HepG2 (cell line): Measurements from ENCODE around the gene HSF4. TPM values are rescaled to one million over a fixed set of nuclear protein-coding genes. Genes with fewer than 3 reads are reported as not detected.
A peak's percentile ranks its signal among the peaks of the same experiment; 100 is the strongest.

Experiments
- ARID2 ChIP-seq: sonication (generic); formaldehyde crosslinking; IDR thresholded peaks from 2 replicates; pipeline ENCODE4 v1.8.1; 2022; ENCODE audit warnings: mild to moderate bottlenecking, missing genetic modification reagents, borderline replicate concordance
- CAMTA2 ChIP-seq: sonication (generic); formaldehyde crosslinking; IDR thresholded peaks from 2 replicates; pipeline ENCODE4 v1.4.0; 2020; ENCODE audit warnings: mild to moderate bottlenecking, missing genetic modification reagents, borderline replicate concordance
- FOXA3 ChIP-seq: IDR thresholded peaks from 2 replicates; pipeline ENCODE4 v1.6.1; 2016; ENCODE audit warnings: missing genetic modification reagents, missing compliant biosample characterization
- KAT7 ChIP-seq: IDR thresholded peaks from 2 replicates; pipeline ENCODE4 v1.6.1; 2018; ENCODE audit warnings: borderline replicate concordance, missing compliant biosample characterization
- KDM3A ChIP-seq: IDR thresholded peaks from 2 replicates; pipeline ENCODE4 v1.6.1; 2018; ENCODE audit warnings: low read depth, missing compliant biosample characterization
- KIAA2018 ChIP-seq: sonication (generic); formaldehyde crosslinking; IDR thresholded peaks from 2 replicates; pipeline ENCODE4 v1.5.0; 2020; ENCODE audit warnings: mild to moderate bottlenecking, missing genetic modification reagents, borderline replicate concordance
- NR0B2 ChIP-seq: sonication (generic); formaldehyde crosslinking; IDR thresholded peaks from 2 replicates; pipeline ENCODE4 v1.4.0; 2020; ENCODE audit warnings: mild to moderate bottlenecking, missing genetic modification reagents
- POGZ ChIP-seq: sonication (generic); formaldehyde crosslinking; IDR thresholded peaks from 2 replicates; pipeline ENCODE4 v1.4.0; 2020; ENCODE audit warnings: mild to moderate bottlenecking, missing genetic modification reagents
- RNF2 ChIP-seq: fragments of 450-650 bp; conservative IDR thresholded peaks from 2 replicates; pipeline ENCODE4 v1.6.1; 2016; ENCODE audit warnings: low read depth
- SETDB1 ChIP-seq: sonication (generic); formaldehyde crosslinking; IDR thresholded peaks from 2 replicates; pipeline ENCODE4 v1.5.1; 2020; ENCODE audit warnings: missing genetic modification reagents, mild to moderate bottlenecking, borderline replicate concordance
- SNAPC2 ChIP-seq: sonication (generic); formaldehyde crosslinking; IDR thresholded peaks from 2 replicates; pipeline ENCODE4 v1.8.1; 2022; ENCODE audit warnings: mild to moderate bottlenecking, missing genetic modification reagents
- ZBTB38 ChIP-seq: sonication (generic); formaldehyde crosslinking; IDR thresholded peaks from 2 replicates; pipeline ENCODE4 v1.5.1; 2020; ENCODE audit warnings: mild to moderate bottlenecking, missing genetic modification reagents
- ZNF264 ChIP-seq: sonication (generic); formaldehyde crosslinking; IDR thresholded peaks from 2 replicates; pipeline ENCODE4 v1.4.0; 2020; ENCODE audit warnings: missing genetic modification reagents
- ZNF414 ChIP-seq: sonication (generic); formaldehyde crosslinking; IDR thresholded peaks from 2 replicates; pipeline ENCODE4 v1.5.0; 2020; ENCODE audit warnings: missing genetic modification reagents
- ZNF431 ChIP-seq: sonication (generic); formaldehyde crosslinking; IDR thresholded peaks from 2 replicates; pipeline ENCODE4 v1.9.0; 2022; ENCODE audit warnings: missing genetic modification reagents, low read depth, mild to moderate bottlenecking, borderline replicate concordance
- ZNF687 ChIP-seq: sonication (generic); formaldehyde crosslinking; IDR thresholded peaks from 2 replicates; pipeline ENCODE4 v1.5.1; 2020; ENCODE audit warnings: mild to moderate bottlenecking, missing genetic modification reagents, moderate library complexity
- polyA plus RNA-seq, 8 experiments: library from polyadenylated mRNA; depleted of rRNA in 3 of 8; stranded (reverse) in 7 of 8; unstranded in 1 of 8; fragments of >200 nt; fragmentation: Illumina TruSeq in 4 of 8; extraction: Trizol in 4 of 8; gene quantifications; 2 replicates each; pipeline versions ENCODE4 v1.2.1 to v1.2.3, GENCODE V29; 2011 to 2016; ENCODE audit warnings: low read depth in 4 of 8, missing spikeins in 1 of 8, mixed read lengths in 1 of 8; ENCODE audit not compliant: insufficient read depth in 1 of 8
- total RNA-seq, 5 experiments: library from RNA; depleted of rRNA; stranded (reverse); fragments of >200 nt; fragmentation: Illumina TruSeq; extraction: Trizol; gene quantifications; 2 replicates each; pipeline ENCODE4 v1.2.3, GENCODE V29; 2016; ENCODE audit warnings: low read depth in 1 of 5

Gene HSF4
- total and polyA plus RNA-seq, 2 of the 13 experiments (the other 11 are each of a cell fraction or from before 2014, with no cell fraction given): 3.5 to 16.9 TPM

GRCh38 chr16:67164599-67165061, at the start of gene HSF4 (continued):
- TF ChIP-seq NR0B2 (CRISPR knock-in tag) (peak; percentile 96), KAT7 (CRISPR knock-in tag) (0 out of 2 replicates have a peak, but pooled peaks have one; percentile 60), KIAA2018 (CRISPR knock-in tag) (no peak), ZBTB38 (CRISPR knock-in tag) (peak; percentile 84), POGZ (CRISPR knock-in tag) (peak; percentile 69), ZNF264 (CRISPR knock-in tag) (peak; percentile 89), ARID2 (CRISPR knock-in tag) (peak; percentile 75; the same call in 1 of the 2 replicates), SNAPC2 (CRISPR knock-in tag) (peak; percentile 68), KDM3A (CRISPR knock-in tag) (no peak), ZNF431 (peak; percentile 90), ZNF414 (no peak), CAMTA2 (CRISPR knock-in tag) (peak; percentile 83; the same call in 1 of the 2 replicates), SETDB1 (no peak), ZNF687 (CRISPR knock-in tag) (peak; percentile 96), RNF2 (peak; percentile 75), FOXA3 (CRISPR knock-in tag) (peak; percentile 83)
